Hepatocyte (in vitro differentiated cells): Measurements from ENCODE around the gene HOPX. TPM values are rescaled to one million over a fixed set of nuclear protein-coding genes. Genes with fewer than 3 reads are reported as not detected.
"Not testable (repeated sequence)": the region's sequence is repeated elsewhere in the genome, so short reads cannot be mapped to it uniquely, and the experiment has no call there.

ENCODE experiments used
- DNase-seq: peaks from one replicate; pipeline ENCODE4 v3.0.0-alpha.2; 2016; ENCODE audit warnings: low spot score
- H2AFZ ChIP-seq: fragments of 200-600 bp; sonication (generic); 2 replicates; pipeline ENCODE4 v1.6.0; 2016; ENCODE audit warnings: antibody characterized with exemption, mild to moderate bottlenecking
- H3K27ac ChIP-seq: fragments of 200-600 bp; sonication (generic); 2 replicates; pipeline ENCODE4 v1.5.1; 2016; ENCODE audit warnings: mild to moderate bottlenecking
- H3K27me3 ChIP-seq: fragments of 200-600 bp; sonication (generic); 2 replicates; pipeline ENCODE4 v1.6.1; 2016
- H3K36me3 ChIP-seq: fragments of 200-600 bp; sonication (generic); replicated peaks from 2 replicates; pipeline ENCODE4 v1.5.1; 2016; ENCODE audit warnings: low read depth; ENCODE audit not compliant: insufficient read depth
- H3K4me1 ChIP-seq: fragments of 200-600 bp; sonication (generic); 2 replicates; pipeline ENCODE4 v1.5.1; 2016; ENCODE audit warnings: mild to moderate bottlenecking, moderate library complexity; ENCODE audit not compliant: insufficient read depth
- H3K4me2 ChIP-seq: fragments of 200-600 bp; sonication (generic); 2 replicates; pipeline ENCODE4 v1.6.0; 2016
- H3K4me3 ChIP-seq: fragments of 200-600 bp; sonication (generic); 2 replicates; pipeline ENCODE4 v1.5.1; 2016; ENCODE audit warnings: mild to moderate bottlenecking
- H3K79me2 ChIP-seq: fragments of 200-600 bp; sonication (generic); 2 replicates; pipeline ENCODE4 v1.6.0; 2017; ENCODE audit warnings: mild to moderate bottlenecking
- H3K9me2 ChIP-seq: fragments of 200-600 bp; sonication (generic); replicated peaks from 2 replicates; pipeline ENCODE4 v1.6.0; 2017; ENCODE audit warnings: mild to moderate bottlenecking; ENCODE audit not compliant: insufficient read depth
- H3K9me3 ChIP-seq: fragments of 200-600 bp; sonication (generic); 2 replicates; pipeline ENCODE4 v1.5.1; 2016; ENCODE audit warnings: low read depth, mild to moderate bottlenecking
- H4K20me1 ChIP-seq: fragments of 200-600 bp; sonication (generic); 2 replicates; pipeline ENCODE4 v1.6.0; 2016; ENCODE audit warnings: mild to moderate bottlenecking; ENCODE audit not compliant: insufficient read depth, poor library complexity, severe bottlenecking
- EZH2 ChIP-seq: fragments of 200-600 bp; sonication (generic); IDR thresholded peaks from 2 replicates; pipeline ENCODE4 v1.6.1; 2016; ENCODE audit warnings: antibody characterized with exemption, mild to moderate bottlenecking, borderline replicate concordance
- EZH2phosphoT487 ChIP-seq: fragments of 200-600 bp; sonication (generic); IDR thresholded peaks from one replicate; pipeline ENCODE4 v1.6.1; 2018; ENCODE audit warnings: antibody characterized with exemption, mild to moderate bottlenecking, low read depth, moderate library complexity; ENCODE audit not compliant: unreplicated experiment, severe bottlenecking
- WGBS: methylation state at CpG from one replicate; pipeline ENCODE4 v1.1.6; 2016; ENCODE audit warnings: low lambda C conversion rate; ENCODE audit errors: missing lambda C conversion rate; 5-methylcytosine and 5-hydroxymethylcytosine counted together
- polyA plus RNA-seq: library from polyadenylated mRNA; unstranded; fragments of >200 nt; fragmentation: Nextera tagmentation; extraction: Ambion mirVana; gene quantifications from 2 replicates; pipeline ENCODE4 v1.2.1, GENCODE V29; 2016
- total RNA-seq: library from RNA; depleted of rRNA; stranded (reverse); fragments of >200 nt; gene quantifications from 2 replicates; pipeline ENCODE4 v1.2.3, GENCODE V29; 2014
- TF ChIP-seq, protein P1 (sequence below): fragments of 200-600 bp; sonication (generic); IDR thresholded peaks from 2 replicates; pipeline ENCODE4 v1.5.1; 2016; ENCODE audit warnings: antibody characterized with exemption, mild to moderate bottlenecking; ENCODE audit not compliant: poor library complexity

Gene HOPX
- total and polyA plus RNA-seq, 2 experiments from 2014 or later, result 11.7 to 17.7 TPM

DNA sequence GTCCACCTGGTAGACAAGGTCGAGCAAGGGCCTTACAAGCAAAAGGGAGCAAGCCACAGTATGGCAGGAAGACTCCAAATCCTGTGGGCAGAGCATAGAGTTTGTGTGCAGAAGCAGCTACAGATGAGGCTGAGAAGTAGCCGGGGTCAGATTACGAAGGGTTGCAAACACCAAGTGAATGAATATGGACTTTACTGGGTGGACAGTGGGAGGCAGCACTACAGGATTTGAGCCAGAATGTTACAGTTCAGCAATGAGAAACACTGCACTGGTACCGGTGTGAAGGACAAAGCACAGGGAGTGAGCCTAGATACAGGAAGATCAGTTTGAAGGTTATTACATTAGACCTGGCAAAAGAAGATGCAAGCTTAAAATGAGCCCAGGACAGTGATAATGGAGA, 46.1 kb upstream of the HOPX start:
- TF ChIP-seq, protein P1, sequence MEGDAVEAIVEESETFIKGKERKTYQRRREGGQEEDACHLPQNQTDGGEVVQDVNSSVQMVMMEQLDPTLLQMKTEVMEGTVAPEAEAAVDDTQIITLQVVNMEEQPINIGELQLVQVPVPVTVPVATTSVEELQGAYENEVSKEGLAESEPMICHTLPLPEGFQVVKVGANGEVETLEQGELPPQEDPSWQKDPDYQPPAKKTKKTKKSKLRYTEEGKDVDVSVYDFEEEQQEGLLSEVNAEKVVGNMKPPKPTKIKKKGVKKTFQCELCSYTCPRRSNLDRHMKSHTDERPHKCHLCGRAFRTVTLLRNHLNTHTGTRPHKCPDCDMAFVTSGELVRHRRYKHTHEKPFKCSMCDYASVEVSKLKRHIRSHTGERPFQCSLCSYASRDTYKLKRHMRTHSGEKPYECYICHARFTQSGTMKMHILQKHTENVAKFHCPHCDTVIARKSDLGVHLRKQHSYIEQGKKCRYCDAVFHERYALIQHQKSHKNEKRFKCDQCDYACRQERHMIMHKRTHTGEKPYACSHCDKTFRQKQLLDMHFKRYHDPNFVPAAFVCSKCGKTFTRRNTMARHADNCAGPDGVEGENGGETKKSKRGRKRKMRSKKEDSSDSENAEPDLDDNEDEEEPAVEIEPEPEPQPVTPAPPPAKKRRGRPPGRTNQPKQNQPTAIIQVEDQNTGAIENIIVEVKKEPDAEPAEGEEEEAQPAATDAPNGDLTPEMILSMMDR, result no peak
- no peak for TF ChIP-seq EZH2phosphoT487
- TF ChIP-seq EZH2, result no peak
- no peak for DNase-seq
- no peaks in the 10 kb centered on the region for H3K9me2 ChIP-seq
- H4K20me1 ChIP-seq, result no peaks in the 10 kb centered on the region
- no peaks in the 10 kb centered on the region for H3K36me3 ChIP-seq
- H3K27me3 ChIP-seq, result no peaks in the 10 kb centered on the region
- H3K27ac ChIP-seq, result no peak overlapping the region
- 55% methylated on average over 4 of the region's 4 CpGs for WGBS
- no peak overlapping the region for H3K4me3 ChIP-seq
- no peaks in the 10 kb centered on the region for H3K9me3 ChIP-seq
- H3K4me1 ChIP-seq, result peaks cover 19% of the 10 kb centered on the region
- no peaks in the 10 kb centered on the region for H3K79me2 ChIP-seq
- H2AFZ ChIP-seq, result no peak overlapping the region
- no peak overlapping the region for H3K4me2 ChIP-seq

DNA sequence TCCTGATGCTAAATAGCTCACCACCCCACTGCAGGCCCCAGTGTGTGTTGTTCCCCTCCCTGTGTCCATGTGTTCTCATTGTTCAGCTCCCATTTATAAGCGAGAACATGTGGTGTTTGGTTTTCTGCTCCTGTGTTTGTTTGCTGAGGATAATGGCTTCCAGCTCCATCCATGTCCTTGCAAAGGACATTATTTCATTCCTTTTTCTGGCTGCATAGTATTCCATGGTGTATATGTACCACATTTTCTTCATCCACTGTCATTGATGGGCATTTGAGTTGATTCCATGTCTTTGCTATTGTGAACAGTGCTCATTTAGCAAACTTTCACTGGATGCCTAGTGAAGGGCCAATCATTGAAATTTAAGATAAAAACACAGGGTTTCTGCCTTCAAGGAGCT, 45.5 kb upstream of the HOPX start:
- peaks cover 16% of the 10 kb centered on the region for H3K4me1 ChIP-seq
- WGBS, result 95% methylated on average over 1 of the region's 1 CpG
- H3K9me2 ChIP-seq, result not testable (repeated sequence)

DNA sequence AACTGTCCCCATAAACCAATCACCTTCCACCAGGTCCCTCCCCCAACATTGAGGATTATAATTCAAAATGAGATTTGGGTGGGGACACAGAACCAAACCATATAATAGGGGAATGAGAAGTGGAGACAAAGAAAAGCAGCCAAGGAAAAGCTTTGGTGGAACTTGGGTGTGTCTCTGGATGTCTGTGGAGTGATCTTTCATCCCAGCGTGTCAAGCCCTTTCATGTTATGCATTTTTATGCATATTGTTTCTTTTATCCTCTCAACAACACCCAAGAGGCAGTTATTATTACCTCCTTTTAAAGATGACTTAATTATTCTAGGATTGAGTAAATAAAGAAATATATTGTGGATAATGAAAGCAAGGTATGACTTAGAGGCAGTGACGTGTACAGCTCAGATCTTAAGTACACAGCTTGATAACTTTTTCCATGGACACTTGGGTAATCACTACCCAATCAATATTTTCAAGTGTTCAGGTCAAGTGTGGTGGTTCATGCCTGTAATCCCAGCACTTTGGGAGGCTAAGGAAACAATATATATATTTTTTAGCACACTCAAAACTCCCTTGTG, 42.6 kb upstream of the HOPX start:
- H3K27ac ChIP-seq, result peak overlapping the region; percentile 41
- no peak for DNase-seq
- H2AFZ ChIP-seq, result no peak overlapping the region

More for the DNA sequence above, 45.5 kb upstream of the HOPX start:
- not testable (repeated sequence) for H3K4me2 ChIP-seq, DNase-seq, H3K4me3 ChIP-seq, H3K36me3 ChIP-seq, H3K9me3 ChIP-seq, H4K20me1 ChIP-seq, H3K79me2 ChIP-seq, H3K27me3 ChIP-seq, H3K27ac ChIP-seq, H2AFZ ChIP-seq

DNA sequence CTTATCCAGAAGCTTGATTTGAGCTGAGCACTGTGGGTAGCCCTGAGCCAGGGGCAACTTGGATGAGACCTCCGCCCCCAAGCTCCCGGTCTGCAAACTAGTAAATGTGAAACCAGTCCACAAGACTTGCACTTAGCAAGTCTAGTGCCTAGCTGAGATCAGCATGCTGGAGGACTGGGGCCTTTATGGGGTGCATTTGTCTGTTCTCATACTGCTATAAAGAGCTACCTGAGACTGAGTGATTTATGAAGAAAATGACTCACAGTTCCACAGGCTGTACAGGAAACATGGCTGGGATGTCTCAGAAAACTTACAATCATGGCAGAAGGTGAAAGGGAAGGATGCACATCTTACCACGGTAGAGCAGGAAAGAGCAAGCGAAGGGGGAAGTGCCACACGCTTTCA, 42.1 kb upstream of the HOPX start:
- peak overlapping the region; percentile 41 for H3K27ac ChIP-seq

More for the DNA sequence above, 42.6 kb upstream of the HOPX start:
- Histone ChIP-seq H3K79me2 (no peaks in the 10 kb centered on the region), H4K20me1 (no peaks in the 10 kb centered on the region), H3K4me3 (no peak overlapping the region), H3K27me3 (no peaks in the 10 kb centered on the region), H3K36me3 (no peaks in the 10 kb centered on the region), H3K4me1 (peaks cover 13% of the 10 kb centered on the region), H3K9me3 (no peaks in the 10 kb centered on the region), H3K9me2 (no peaks in the 10 kb centered on the region), H3K4me2 (no peak overlapping the region)
- WGBS, result 82% methylated on average over 2 of the region's 2 CpGs
- TF ChIP-seq EZH2 (no peak), EZH2phosphoT487 (no peak)
- TF ChIP-seq, protein P1, result no peak

More for the DNA sequence above, 42.1 kb upstream of the HOPX start:
- Histone ChIP-seq H4K20me1 (no peaks in the 10 kb centered on the region), H2AFZ (no peak overlapping the region), H3K9me3 (no peaks in the 10 kb centered on the region), H3K79me2 (no peaks in the 10 kb centered on the region), H3K9me2 (no peaks in the 10 kb centered on the region), H3K27me3 (no peaks in the 10 kb centered on the region), H3K36me3 (no peaks in the 10 kb centered on the region), H3K4me3 (no peak overlapping the region), H3K4me1 (peaks cover 12% of the 10 kb centered on the region), H3K4me2 (no peak overlapping the region)
- 74% methylated on average over 5 of the region's 5 CpGs for WGBS
- TF ChIP-seq EZH2phosphoT487, result no peak
- TF ChIP-seq, protein P1, result no peak
- TF ChIP-seq EZH2, result no peak
- peak; percentile 44 for DNase-seq
